HepG2 (cell line): ENCODE results near the gene GPR4. TPM values are rescaled to one million over a fixed set of nuclear protein-coding genes. Genes with fewer than 3 reads are reported as not detected.

ENCODE experiments used
- ATAC-seq: fragments of 200-7000 bp; cut with Tn5 transposase; 3 replicates; pipeline ENCODE4 v1.9.1; 2020; ENCODE audit warnings: mild to moderate bottlenecking, moderate library complexity
- BruUV-seq: library from RNA; stranded (reverse); fragments of 400-500 nt; replicated peaks from 2 replicates; lab custom pipeline; 2021; lab: Mats Ljungman, UMichigan
- CTCF ChIA-PET: fragments of 300-600 bp; formaldehyde crosslinking; extraction: SDS; loops from one replicate; lab custom pipeline; 2021; ENCODE audit warnings: low total read pairs, inconsistent platforms, low intra/inter-chr PET ratio; lab: Yijun Ruan, JAX
- POLR2A ChIA-PET: fragments of 350-600 bp; sonication (Branson Sonifier 250); formaldehyde crosslinking; loops from one replicate; lab custom pipeline; 2020; ENCODE audit warnings: antibody characterized with exemption, inconsistent platforms; lab: Yijun Ruan, JAX
- DNase-seq: peaks from one replicate; pipeline ENCODE4 v3.0.0-alpha.2; 2015; ENCODE audit warnings: low spot score
- FAIRE-seq: peaks from 3 replicates; lab custom pipeline; 2011; peaks lifted over from hg19 to GRCh38; lab: Jason Lieb, UNC
- H2AFZ ChIP-seq: one replicate; pipeline ENCODE4 v1.6.1; 2011; ENCODE audit warnings: low read length, inconsistent platforms
- H3K27ac ChIP-seq: fragments of 300-600 bp; 3 replicates; pipeline ENCODE4 v1.8.0; 2011; ENCODE audit warnings: mixed run types, mild to moderate bottlenecking, mixed read lengths, low read length, inconsistent platforms; ENCODE audit not compliant: insufficient read depth; ENCODE audit errors: extremely low read length
- H3K27me3 ChIP-seq, 2 experiments: fragments of 200-600 bp in 1 of 2; 2 replicates in 1 of 2; 3 replicates in 1 of 2; pipeline versions ENCODE4 v1.6.0 to v1.8.0; 2011; ENCODE audit warnings: low read length in 2 of 2, mild to moderate bottlenecking in 2 of 2, moderate library complexity in 2 of 2, inconsistent platforms in 1 of 2; ENCODE audit not compliant: insufficient read depth in 2 of 2, control insufficient read depth in 1 of 2
- H3K36me3 ChIP-seq, 2 experiments: fragments of 200-600 bp in 1 of 2; replicated peaks in 1 of 2; 2 replicates in 1 of 2; 3 replicates in 1 of 2; pipeline versions ENCODE4 v1.5.1 to v1.8.0; 2011; ENCODE audit warnings: low read length in 2 of 2, inconsistent platforms in 1 of 2; ENCODE audit not compliant: insufficient read depth in 2 of 2, control insufficient read depth in 1 of 2
- H3K4me1 ChIP-seq: 2 replicates; pipeline ENCODE4 v1.5.1; 2012; ENCODE audit warnings: low read length, inconsistent platforms; ENCODE audit not compliant: insufficient read depth
- H3K4me2 ChIP-seq: 2 replicates; pipeline ENCODE4 v1.6.0; 2011; ENCODE audit warnings: low read depth, low read length, inconsistent platforms
- H3K4me3 ChIP-seq, 3 experiments: fragments of 200-600 bp in 1 of 3; sonication (generic), shearing (Covaris generic) in 1 of 3; replicated peaks in 1 of 3; 2 replicates each; pipeline ENCODE4 v1.5.1; 2011 to 2016; ENCODE audit warnings: low read length in 3 of 3, inconsistent platforms in 2 of 3, low read depth in 2 of 3, mild to moderate bottlenecking in 2 of 3, control low read depth in 1 of 3, mixed read lengths in 1 of 3; ENCODE audit not compliant: insufficient read depth in 1 of 3
- H3K79me2 ChIP-seq: one replicate; pipeline ENCODE4 v1.6.1; 2011; ENCODE audit warnings: low read length, inconsistent platforms; ENCODE audit not compliant: insufficient read depth
- H3K9ac ChIP-seq: 2 replicates; pipeline ENCODE4 v1.6.0; 2011; ENCODE audit warnings: mild to moderate bottlenecking, low read depth, low read length, inconsistent platforms; ENCODE audit not compliant: insufficient read depth
- H3K9me3 ChIP-seq: 2 replicates; pipeline ENCODE4 v1.5.1; 2012; ENCODE audit warnings: mild to moderate bottlenecking, low read length
- H4K20me1 ChIP-seq: 2 replicates; pipeline ENCODE4 v1.6.0; 2011; ENCODE audit warnings: inconsistent platforms, mild to moderate bottlenecking, low read length, moderate library complexity; ENCODE audit not compliant: insufficient read depth
- ARNT ChIP-seq: fragments of 450-650 bp; IDR thresholded peaks from 2 replicates; pipeline ENCODE4 v1.6.1; 2017
- CEBPB ChIP-seq: IDR thresholded peaks from 2 replicates; pipeline ENCODE4 v1.6.1; 2011; ENCODE audit warnings: low read depth, low read length, improper control_type of control experiment, borderline replicate concordance
- ELF4 ChIP-seq: sonication (generic); formaldehyde crosslinking; IDR thresholded peaks from 2 replicates; pipeline ENCODE4 v1.5.0; 2020; ENCODE audit warnings: missing genetic modification reagents, mild to moderate bottlenecking, moderate library complexity, borderline replicate concordance
- GTF2F1 ChIP-seq: fragments of 150-350 bp; IDR thresholded peaks from 2 replicates; pipeline ENCODE4 v1.6.1; 2014; ENCODE audit warnings: low read length
- MBNL3 ChIP-seq: fragments of 250-450 bp; sonication (Bioruptor Pico); conservative IDR thresholded peaks from 2 replicates; pipeline ENCODE4 v1.8.0; 2022; ENCODE audit warnings: mild to moderate bottlenecking, inconsistent platforms
- NFRKB ChIP-seq: fragments of 450-650 bp; IDR thresholded peaks from 2 replicates; pipeline ENCODE4 v1.6.1; 2017
- NR2F1 ChIP-seq, 2 experiments: fragments of 450-650 bp in 1 of 2; formaldehyde crosslinking in 1 of 2; IDR thresholded peaks; 2 replicates each; pipeline versions ENCODE4 v1.5.0 to v1.6.1; 2016 to 2020; ENCODE audit warnings: mild to moderate bottlenecking in 1 of 2, missing compliant biosample characterization in 1 of 2, missing genetic modification reagents in 1 of 2, moderate library complexity in 1 of 2
- RELA ChIP-seq: sonication (generic); formaldehyde crosslinking; IDR thresholded peaks from 2 replicates; pipeline ENCODE4 v1.4.0; 2020; ENCODE audit warnings: missing genetic modification reagents
- SIN3B ChIP-seq: fragments of 150-350 bp; IDR thresholded peaks from 2 replicates; pipeline ENCODE4 v1.6.1; 2014; ENCODE audit warnings: low read length
- SMAD9 ChIP-seq: sonication (generic); formaldehyde crosslinking; IDR thresholded peaks from 2 replicates; pipeline ENCODE4 v1.5.1; 2020; ENCODE audit warnings: mild to moderate bottlenecking, missing genetic modification reagents
- TARDBP ChIP-seq: sonication (generic); formaldehyde crosslinking; IDR thresholded peaks from 2 replicates; pipeline ENCODE4 v1.8.0; 2022; ENCODE audit warnings: mild to moderate bottlenecking, missing genetic modification reagents
- XBP1 ChIP-seq: sonication (generic); formaldehyde crosslinking; IDR thresholded peaks from 2 replicates; pipeline ENCODE4 v1.5.0; 2020; ENCODE audit warnings: missing genetic modification reagents
- ZMAT3 ChIP-seq: sonication (generic); formaldehyde crosslinking; conservative IDR thresholded peaks from 2 replicates; pipeline ENCODE4 v1.7.0; 2021; ENCODE audit warnings: missing genetic modification reagents
- ZNF10 ChIP-seq: sonication (generic); formaldehyde crosslinking; IDR thresholded peaks from 2 replicates; pipeline ENCODE4 v1.4.0; 2020; ENCODE audit warnings: mild to moderate bottlenecking, low read depth, missing genetic modification reagents, borderline replicate concordance
- ZNF260 ChIP-seq: sonication (generic); formaldehyde crosslinking; IDR thresholded peaks from 2 replicates; pipeline ENCODE4 v1.4.0; 2020; ENCODE audit warnings: missing genetic modification reagents, low read depth, mild to moderate bottlenecking, borderline replicate concordance
- ZNF468 ChIP-seq: sonication (generic); formaldehyde crosslinking; IDR thresholded peaks from 2 replicates; pipeline ENCODE4 v1.8.0; 2022; ENCODE audit warnings: mild to moderate bottlenecking, moderate library complexity, missing genetic modification reagents
- ZNF607 ChIP-seq: sonication (generic); formaldehyde crosslinking; IDR thresholded peaks from 2 replicates; pipeline ENCODE4 v1.5.1; 2020; ENCODE audit warnings: missing genetic modification reagents, mild to moderate bottlenecking, borderline replicate concordance
- ZNF703 ChIP-seq: sonication (generic); formaldehyde crosslinking; IDR thresholded peaks from 2 replicates; pipeline ENCODE4 v1.5.1; 2020; ENCODE audit warnings: missing genetic modification reagents, mild to moderate bottlenecking, moderate library complexity, borderline replicate concordance
- ZNF773 ChIP-seq: sonication (generic); formaldehyde crosslinking; IDR thresholded peaks from 2 replicates; pipeline ENCODE4 v1.4.0; 2020; ENCODE audit warnings: missing genetic modification reagents, borderline replicate concordance
- ZNF841 ChIP-seq: sonication (generic); formaldehyde crosslinking; IDR thresholded peaks from 2 replicates; pipeline ENCODE4 v1.8.1; 2023; ENCODE audit warnings: missing genetic modification reagents, borderline replicate concordance
- WGBS: methylation state at CpG from one replicate; pipeline ENCODE4 v1.1.6; 2017; ENCODE audit warnings: low lambda C conversion rate; 5-methylcytosine and 5-hydroxymethylcytosine counted together
- in situ Hi-C: cut with HindIII; loops from 2 replicates; pipeline ENCODE4 v1.10.0; 2017; ENCODE audit warnings: low pct_unique_long_range_greater_than_20kb; ENCODE audit not compliant: extremely low pct_ligation_motif_present
- intact Hi-C: fragments of 100-400 bp; cut with micrococcal nuclease; formaldehyde crosslinking; loops from one replicate; pipeline ENCODE4 v1.10.0; 2022; ENCODE audit not compliant: unreplicated experiment
- polyA plus RNA-seq, 8 experiments: library from polyadenylated mRNA; depleted of rRNA in 3 of 8; stranded (reverse) in 7 of 8; unstranded in 1 of 8; fragments of >200 nt; fragmentation: Illumina TruSeq in 4 of 8; extraction: Trizol in 4 of 8; gene quantifications; 2 replicates each; pipeline versions ENCODE4 v1.2.1 to v1.2.3, GENCODE V29; 2011 to 2016; ENCODE audit warnings: low read depth in 4 of 8, missing spikeins in 1 of 8, mixed read lengths in 1 of 8; ENCODE audit not compliant: insufficient read depth in 1 of 8
- total RNA-seq, 5 experiments: library from RNA; depleted of rRNA; stranded (reverse); fragments of >200 nt; fragmentation: Illumina TruSeq; extraction: Trizol; gene quantifications; 2 replicates each; pipeline ENCODE4 v1.2.3, GENCODE V29; 2016; ENCODE audit warnings: low read depth in 1 of 5

GPR4 gene
- total and polyA plus RNA-seq, 2 of the 13 experiments (the other 11 are each of a cell fraction or from before 2014, with no cell fraction given), result 0.15 TPM; not detected in 1

DNA sequence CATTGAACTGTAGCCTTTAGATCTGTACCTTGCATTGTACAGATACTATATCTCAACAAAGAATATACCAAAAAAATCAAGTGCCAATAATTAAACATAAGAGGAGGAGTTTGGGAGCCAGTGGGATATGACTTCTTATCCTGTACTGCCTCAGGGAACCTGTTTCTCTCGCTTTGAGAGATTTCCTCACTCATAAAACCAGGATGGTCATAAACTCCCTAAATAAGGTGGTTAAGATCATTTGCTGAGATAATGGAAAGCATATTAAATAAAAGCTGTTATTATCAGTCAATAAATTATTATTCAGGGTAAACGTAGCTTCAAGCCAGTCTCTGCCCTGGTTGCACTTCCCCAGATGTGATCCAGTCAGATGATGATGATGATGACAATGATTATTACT, 34.4 kb downstream of the GPR4 start:
- in situ Hi-C loops (no loop called here), intact Hi-C loops (no loop called here)
- no peak overlapping the region for H3K9ac ChIP-seq
- DNase-seq, result no peak
- ATAC-seq, result no peak
- H3K9me3 ChIP-seq, result no peaks in the 10 kb centered on the region
- TF ChIP-seq NR2F1 (CRISPR knock-in tag; IDR thresholded peaks at IDR 0.05), result no peak
- H3K4me3 ChIP-seq, result no peak overlapping the region
- peaks cover 28% of the 10 kb centered on the region for H3K4me1 ChIP-seq
- H3K4me2 ChIP-seq, result no peak overlapping the region
- no peaks in the 10 kb centered on the region for H4K20me1 ChIP-seq
- POLR2A ChIA-PET, result interaction anchor here (1.0 kb wide), 1 partner anchor 16 kb away, joined by 4 read pairs; no protein-coding TSS in a partner anchor
- H3K79me2 ChIP-seq, result peaks cover 8% of the 10 kb centered on the region
- no TSS peak for BruUV-seq
- H2AFZ ChIP-seq, result no peak overlapping the region
- H3K27ac ChIP-seq, result no peak overlapping the region
- 96% methylated on average over 2 of the region's 2 CpGs for WGBS
- no peak for FAIRE-seq
- peaks cover 0 to 4% of the 10 kb centered on the region in 2 experiments; a peak in 2 of 5 replicates for H3K36me3 ChIP-seq
- no peaks in the 10 kb centered on the region for H3K27me3 ChIP-seq
- CTCF ChIA-PET, result no interaction called here

DNA sequence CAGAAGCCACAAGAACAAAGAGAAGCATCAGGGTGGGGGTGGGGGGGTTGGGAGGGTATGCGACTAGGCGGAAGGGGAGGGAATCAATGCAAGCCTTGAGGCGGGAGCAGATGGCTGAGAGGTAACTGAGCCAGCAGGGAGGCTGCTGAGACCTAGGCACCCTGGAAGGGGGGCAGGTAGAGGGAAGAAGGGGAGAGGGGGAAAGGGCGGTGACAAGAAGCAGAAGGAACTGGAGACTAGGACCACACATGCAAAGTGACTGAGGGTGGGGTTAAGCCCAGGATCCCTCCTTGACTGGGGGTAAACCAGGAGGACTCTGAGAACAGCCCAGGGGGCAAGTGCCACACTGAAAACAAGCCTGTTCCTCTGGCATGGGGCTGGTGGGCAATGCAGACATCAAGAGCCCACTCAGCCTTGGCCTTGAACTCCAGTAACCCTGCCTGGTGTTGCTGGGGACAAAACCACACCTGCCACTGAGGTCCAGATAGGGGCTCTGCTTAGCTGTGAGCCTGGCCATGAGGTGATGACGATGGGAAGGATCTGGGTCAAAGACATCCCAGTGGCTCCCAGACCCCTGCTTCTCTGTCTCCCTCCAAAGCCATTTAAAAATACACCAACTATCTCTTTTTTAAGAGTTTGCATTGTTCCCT, 37.8 kb downstream of the GPR4 start:
- FAIRE-seq (no peak), DNase-seq (no peak), ATAC-seq (no peak)
- in situ Hi-C loops (no loop called here), intact Hi-C loops (no loop called here)
- Histone ChIP-seq H3K27ac (no peak overlapping the region), H3K9ac (no peak overlapping the region), H3K79me2 (peaks cover 4% of the 10 kb centered on the region), H3K4me3 (no peak overlapping the region), H3K36me3 (no peaks in the 10 kb centered on the region; a peak in 2 of 5 replicates), H3K27me3 (no peaks in the 10 kb centered on the region), H3K4me2 (no peak overlapping the region), H2AFZ (no peak overlapping the region), H3K4me1 (peaks cover 18% of the 10 kb centered on the region), H4K20me1 (no peaks in the 10 kb centered on the region), H3K9me3 (no peaks in the 10 kb centered on the region)
- CTCF ChIA-PET, result no interaction called here
- no TSS peak for BruUV-seq
- TF ChIP-seq ZNF468 (CRISPR knock-in tag) (no peak), RELA (CRISPR knock-in tag) (no peak), SMAD9 (no peak), ELF4 (CRISPR knock-in tag) (no peak), ZMAT3 (CRISPR knock-in tag) (no peak), GTF2F1 (no peak), NFRKB (no peak), TARDBP (CRISPR knock-in tag) (no peak), ZNF10 (CRISPR knock-in tag) (no peak), ARNT (no peak), CEBPB (no peak), ZNF260 (CRISPR knock-in tag) (no peak), ZNF841 (CRISPR knock-in tag) (no peak), XBP1 (no peak), SIN3B (no peak), ZNF607 (no peak), MBNL3 (CRISPR knock-in tag) (no peak), ZNF773 (no peak), ZNF703 (CRISPR knock-in tag) (no peak)
- POLR2A ChIA-PET, result no interaction called here
- WGBS, result 95% methylated on average over 5 of the region's 5 CpGs
